Natural killer cell (primary cell): ENCODE results near the gene DACH1. TPM values are rescaled to one million over a fixed set of nuclear protein-coding genes. Genes with fewer than 3 reads are reported as not detected.

Source experiments
- ATAC-seq, 3 donors: fragments of 150-1000 bp in 2 of 3; fragments of 200-7000 bp in 1 of 3; cut with Tn5 transposase; 1 replicate in 1 of 3; 2 replicates in 2 of 3; pipeline ENCODE4 v1.10.0; 2021; ENCODE audit warnings: mild to moderate bottlenecking in 2 of 3, moderate library complexity in 2 of 3
- DNase-seq, 2 donors: peaks; one replicate each; pipeline versions ENCODE4 v3.0.0 to v3.0.0-alpha.2; 2013 to 2021; ENCODE audit warnings: mixed read lengths in 1 of 2
- H3K27ac ChIP-seq: one replicate; pipeline ENCODE4 v1.5.1; 2013; ENCODE audit warnings: mild to moderate bottlenecking, low read length
- H3K27me3 ChIP-seq: one replicate; pipeline ENCODE4 v1.6.1; 2013; ENCODE audit warnings: low read length; ENCODE audit not compliant: control insufficient read depth, insufficient read depth
- H3K36me3 ChIP-seq: one replicate; pipeline ENCODE4 v1.6.1; 2013; ENCODE audit warnings: low read length; ENCODE audit not compliant: control insufficient read depth, insufficient read depth
- H3K4me1 ChIP-seq: one replicate; pipeline ENCODE4 v1.6.1; 2013; ENCODE audit warnings: low read length; ENCODE audit not compliant: control insufficient read depth, insufficient read depth
- H3K4me3 ChIP-seq: one replicate; pipeline ENCODE4 v1.5.1; 2013; ENCODE audit warnings: low read length
- H3K9me3 ChIP-seq: one replicate; pipeline ENCODE4 v1.6.1; 2013; ENCODE audit warnings: low read length; ENCODE audit not compliant: control insufficient read depth, insufficient read depth
- H3K27ac Mint-ChIP-seq, 2 donors: one replicate each; pipeline ENCODE4 v1.8.0; 2022; ENCODE audit warnings: mild to moderate bottlenecking in 2 of 2, mixed read lengths in 2 of 2, moderate library complexity in 1 of 2
- H3K27me3 Mint-ChIP-seq, 2 donors: one replicate each; pipeline ENCODE4 v1.8.0; 2022; ENCODE audit warnings: low read depth in 2 of 2, mixed read lengths in 2 of 2
- H3K36me3 Mint-ChIP-seq: one replicate; pipeline ENCODE4 v1.8.0; 2022; ENCODE audit warnings: mixed read lengths
- H3K4me1 Mint-ChIP-seq, 2 donors: one replicate each; pipeline ENCODE4 v1.8.0; 2022; ENCODE audit warnings: mixed read lengths in 2 of 2
- H3K4me3 Mint-ChIP-seq: one replicate; pipeline ENCODE4 v1.8.0; 2022; ENCODE audit warnings: mild to moderate bottlenecking, moderate library complexity, mixed read lengths
- H3K9me3 Mint-ChIP-seq, 2 donors: one replicate each; pipeline ENCODE4 v1.8.0; 2022; ENCODE audit warnings: mixed read lengths in 2 of 2
- CTCF ChIP-seq: fragments of 200-600 bp; IDR thresholded peaks from one replicate; pipeline ENCODE4 v1.8.0; 2022; ENCODE audit warnings: antibody characterized with exemption
- WGBS: methylation state at CpG from one replicate; pipeline ENCODE4 v1.1.7; 2013; ENCODE audit warnings: missing lambda C conversion rate; ENCODE audit not compliant: insufficient coverage; 5-methylcytosine and 5-hydroxymethylcytosine counted together
- intact Hi-C: fragments of 100-400 bp; cut with micrococcal nuclease; formaldehyde crosslinking; loops from one replicate; pipeline ENCODE4 v1.14.2; 2022
- total RNA-seq, 4 donors: library from RNA; stranded (reverse); fragments of 120-200 nt in 1 of 4; gene quantifications; one replicate each; pipeline versions ENCODE4 v1.2.3 to v1.2.4, GENCODE V29; 2013 to 2022

DACH1 gene
- total RNA-seq, 3 donors from 2014 or later (not counting 1 experiment from before 2014, with no cell fraction given) = 0.29 to 2.3 (median 0.49) TPM

- no peaks in the 10 kb centered on the region for H3K9me3 ChIP-seq
- intact Hi-C loops = loop anchor here (5.0 kb wide), 1 partner anchor 592 kb away; no protein-coding TSS in a partner anchor
- ATAC-seq = peak; percentile 53 to 70 (median 60)
These were observed 12.1 kb upstream of the DACH1 start for GRCh38 chr13:71879129-71879535.

GRCh38 chr13:71877256-71877653, 10.3 kb upstream of the DACH1 start:
- Histone ChIP-seq H3K4me1 (no peaks in the 10 kb centered on the region), H3K27ac (no peak overlapping the region), H3K36me3 (no peaks in the 10 kb centered on the region), H3K27me3 (no peaks in the 10 kb centered on the region), H3K4me3 (no peak overlapping the region), H3K9me3 (no peaks in the 10 kb centered on the region)
- Mint-ChIP-seq H3K4me1 (no peaks in the 10 kb centered on the region), H3K4me3 (no peak overlapping the region), H3K27ac (no peak overlapping the region), H3K9me3 (no peaks in the 10 kb centered on the region), H3K36me3 (no peaks in the 10 kb centered on the region), H3K27me3 (no peaks in the 10 kb centered on the region)
- 91% methylated on average over 5 of the region's 5 CpGs for WGBS
- intact Hi-C loops = loop anchor here (5.0 kb wide), 1 partner anchor 590 kb away; no protein-coding TSS in a partner anchor
- TF ChIP-seq CTCF = no peak
- DNase-seq (no peak), ATAC-seq (no peak)

More at GRCh38 chr13:71879129-71879535, 12.1 kb upstream of the DACH1 start:
- TF ChIP-seq CTCF = peak; percentile 32
- Histone ChIP-seq H3K4me3 (no peak overlapping the region), H3K27me3 (no peaks in the 10 kb centered on the region), H3K4me1 (no peaks in the 10 kb centered on the region), H3K27ac (no peak overlapping the region), H3K36me3 (no peaks in the 10 kb centered on the region)
- DNase-seq = peak in 1 of 2 donors; percentile 40
- no peak overlapping the region for H3K27ac Mint-ChIP-seq
- H3K4me3 Mint-ChIP-seq = no peak overlapping the region
- no peaks in the 10 kb centered on the region for H3K36me3 Mint-ChIP-seq
- no peaks in the 10 kb centered on the region for H3K27me3 Mint-ChIP-seq
- no peaks in the 10 kb centered on the region for H3K4me1 Mint-ChIP-seq
- H3K9me3 Mint-ChIP-seq = no peaks in the 10 kb centered on the region
- 8% methylated on average over 2 of the region's 3 CpGs for WGBS

- H3K4me3 Mint-ChIP-seq = no peak overlapping the region
- no peaks in the 10 kb centered on the region for H3K4me1 Mint-ChIP-seq
- no peak overlapping the region for H3K27ac Mint-ChIP-seq
- Histone ChIP-seq H3K27ac (no peak overlapping the region), H3K4me3 (no peak overlapping the region), H3K27me3 (no peaks in the 10 kb centered on the region), H3K36me3 (no peaks in the 10 kb centered on the region), H3K9me3 (no peaks in the 10 kb centered on the region), H3K4me1 (no peaks in the 10 kb centered on the region)
- ATAC-seq (no peak), DNase-seq (peak in 1 of 2 donors; percentile 4)
- no peaks in the 10 kb centered on the region for H3K27me3 Mint-ChIP-seq
- no peaks in the 10 kb centered on the region for H3K9me3 Mint-ChIP-seq
- WGBS = 47% methylated on average over 2 of the region's 2 CpGs
- no peak for TF ChIP-seq CTCF
- H3K36me3 Mint-ChIP-seq = no peaks in the 10 kb centered on the region
- intact Hi-C loops = loop anchor here (5.0 kb wide), 1 partner anchor 589 kb away; no protein-coding TSS in a partner anchor
These were observed 9.7 kb upstream of the DACH1 start for GRCh38 chr13:71876648-71877255.

- no peak for ATAC-seq
- Histone ChIP-seq H3K27ac (no peak overlapping the region), H3K4me3 (no peak overlapping the region), H3K27me3 (no peaks in the 10 kb centered on the region), H3K4me1 (no peaks in the 10 kb centered on the region), H3K9me3 (no peaks in the 10 kb centered on the region), H3K36me3 (no peaks in the 10 kb centered on the region)
- Mint-ChIP-seq H3K4me3 (no peak overlapping the region), H3K27ac (no peak overlapping the region), H3K27me3 (no peaks in the 10 kb centered on the region), H3K9me3 (no peaks in the 10 kb centered on the region), H3K36me3 (no peaks in the 10 kb centered on the region), H3K4me1 (no peaks in the 10 kb centered on the region)
- intact Hi-C loops = loop anchor here (5.0 kb wide), 1 partner anchor 589 kb away; no protein-coding TSS in a partner anchor
- 56% methylated on average over 2 of the region's 5 CpGs for WGBS
- DNase-seq = no peak
- TF ChIP-seq CTCF = no peak
These were observed 8.8 kb upstream of the DACH1 start for GRCh38 chr13:71875823-71876222.
